Glomerular visceral epithelial cell (primary cell): Measurements from ENCODE around the gene GUCY2D.

ENCODE experiments used
- DNase-seq: peaks from one replicate; pipeline ENCODE4 v3.0.0-alpha.2; 2016; ENCODE audit errors: extremely low spot score

Gene GUCY2D

DNA sequence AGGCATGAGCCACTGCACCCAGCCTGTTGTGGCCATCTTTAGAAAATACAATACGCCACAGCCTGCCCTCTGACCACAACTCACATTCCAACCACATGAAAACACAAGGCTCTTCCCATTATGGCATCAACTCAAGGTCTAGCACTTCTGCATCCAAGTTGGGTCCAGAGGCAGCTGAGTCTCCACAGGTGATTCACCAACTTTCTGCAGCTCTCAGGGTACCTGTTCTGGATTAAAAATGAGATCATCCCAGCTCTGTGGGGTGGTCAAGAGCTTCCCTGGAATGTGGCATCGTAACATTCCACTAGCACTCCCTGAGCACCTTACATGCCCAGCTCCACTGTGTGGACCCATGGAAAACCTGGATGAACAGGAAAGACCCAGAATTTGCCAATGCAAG is 9.9 kb upstream of the GUCY2D start:
- peak; percentile 84 for DNase-seq

DNA sequence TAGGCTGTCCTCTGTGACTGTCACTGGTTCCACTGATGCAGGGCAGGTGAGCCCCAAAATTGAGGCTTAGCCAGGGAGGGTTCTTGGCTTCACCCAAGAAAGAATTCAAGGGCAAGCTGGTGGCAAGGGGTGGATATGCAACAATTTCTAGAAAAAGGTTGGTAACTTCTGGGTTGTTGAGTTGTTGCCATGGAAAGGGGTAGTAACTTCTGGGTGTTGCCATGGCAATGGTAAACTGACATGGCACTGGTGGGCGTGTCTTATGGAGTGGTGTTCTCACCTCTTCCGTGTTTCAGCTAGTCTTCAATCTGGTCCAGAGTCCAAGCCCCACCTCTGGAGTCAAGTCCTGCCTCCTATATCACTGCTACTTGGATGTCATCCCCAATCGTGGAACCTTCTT is 9.5 kb upstream of the GUCY2D start:
- no peak for DNase-seq

GRCh38 chr17:7993972-7994589 is 8.3 kb upstream of the GUCY2D start:
- no peak for DNase-seq

- DNase-seq = no peak
Observed at GRCh38 chr17:7995724-7996123, 6.7 kb upstream of the GUCY2D start.

GRCh38 chr17:7997186-7997585 is 5.2 kb upstream of the GUCY2D start:
- no peak for DNase-seq

DNA sequence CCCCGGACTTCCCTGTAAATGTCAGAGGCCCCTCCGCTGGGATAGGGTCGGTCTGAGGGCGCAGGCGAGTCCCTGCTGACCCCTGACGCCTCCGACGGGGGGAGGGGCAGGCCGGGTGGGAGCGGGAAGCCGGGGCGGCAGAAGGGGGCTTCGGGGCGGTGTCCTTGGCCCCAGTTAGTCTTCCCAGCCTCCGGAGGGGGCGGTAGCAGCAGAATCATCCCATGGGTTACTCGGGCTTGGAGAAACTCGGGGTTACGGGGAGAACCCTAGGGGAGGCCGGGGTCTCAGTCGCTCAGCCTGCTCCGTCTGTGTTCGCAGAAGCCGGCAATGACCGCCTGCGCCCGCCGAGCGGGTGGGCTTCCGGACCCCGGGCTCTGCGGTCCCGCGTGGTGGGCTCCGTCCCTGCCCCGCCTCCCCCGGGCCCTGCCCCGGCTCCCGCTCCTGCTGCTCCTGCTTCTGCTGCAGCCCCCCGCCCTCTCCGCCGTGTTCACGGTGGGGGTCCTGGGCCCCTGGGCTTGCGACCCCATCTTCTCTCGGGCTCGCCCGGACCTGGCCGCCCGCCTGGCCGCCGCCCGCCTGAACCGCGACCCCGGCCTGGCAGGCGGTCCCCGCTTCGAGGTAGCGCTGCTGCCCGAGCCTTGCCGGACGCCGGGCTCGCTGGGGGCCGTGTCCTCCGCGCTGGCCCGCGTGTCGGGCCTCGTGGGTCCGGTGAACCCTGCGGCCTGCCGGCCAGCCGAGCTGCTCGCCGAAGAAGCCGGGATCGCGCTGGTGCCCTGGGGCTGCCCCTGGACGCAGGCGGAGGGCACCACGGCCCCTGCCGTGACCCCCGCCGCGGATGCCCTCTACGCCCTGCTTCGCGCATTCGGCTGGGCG is 542 bp downstream of the GUCY2D start:
- DNase-seq = no peak

GRCh38 chr17:8003594-8004181 is 1.3 kb downstream of the GUCY2D start:
- no peak for DNase-seq

DNA sequence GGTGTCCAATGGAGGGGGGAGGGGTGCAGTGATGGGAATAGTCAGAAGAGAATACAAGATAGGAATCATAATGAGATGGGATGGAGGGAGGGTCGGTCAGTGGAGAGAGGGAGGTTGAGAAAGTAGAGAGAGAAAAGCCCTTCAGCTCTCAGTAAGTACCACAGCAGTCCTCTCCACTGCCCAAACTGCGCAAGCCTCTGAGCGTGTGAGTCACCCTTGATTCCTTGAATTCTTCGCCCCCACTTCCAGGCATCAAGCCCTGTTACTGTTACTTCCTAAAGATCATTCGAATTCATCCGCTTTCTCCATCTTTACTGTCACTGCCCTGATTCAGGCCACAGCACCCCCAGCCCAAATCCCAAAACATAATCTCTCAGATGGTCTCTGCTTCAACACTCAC is 2.5 kb downstream of the GUCY2D start:
- no peak for DNase-seq

DNA sequence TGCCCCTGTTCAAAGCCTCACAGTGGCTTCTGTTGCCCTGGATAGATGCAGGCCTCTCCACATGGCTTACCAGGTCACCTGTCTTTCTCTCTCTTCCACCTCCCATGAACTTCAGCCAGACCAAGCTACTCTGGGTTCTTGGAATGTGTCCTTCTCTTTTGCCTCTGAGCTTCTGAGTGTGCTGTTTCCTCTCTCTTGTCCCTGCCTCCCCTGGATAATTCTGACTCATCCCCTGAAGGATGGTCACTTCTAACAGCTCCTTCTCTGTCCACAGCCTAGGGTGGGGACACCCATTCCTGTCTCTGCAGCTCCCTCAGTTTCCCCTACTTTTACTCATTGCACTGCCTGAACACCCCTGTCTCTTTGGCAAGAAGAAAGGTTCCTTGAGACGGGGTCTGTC is 2.9 kb downstream of the GUCY2D start:
- no peak for DNase-seq

DNA sequence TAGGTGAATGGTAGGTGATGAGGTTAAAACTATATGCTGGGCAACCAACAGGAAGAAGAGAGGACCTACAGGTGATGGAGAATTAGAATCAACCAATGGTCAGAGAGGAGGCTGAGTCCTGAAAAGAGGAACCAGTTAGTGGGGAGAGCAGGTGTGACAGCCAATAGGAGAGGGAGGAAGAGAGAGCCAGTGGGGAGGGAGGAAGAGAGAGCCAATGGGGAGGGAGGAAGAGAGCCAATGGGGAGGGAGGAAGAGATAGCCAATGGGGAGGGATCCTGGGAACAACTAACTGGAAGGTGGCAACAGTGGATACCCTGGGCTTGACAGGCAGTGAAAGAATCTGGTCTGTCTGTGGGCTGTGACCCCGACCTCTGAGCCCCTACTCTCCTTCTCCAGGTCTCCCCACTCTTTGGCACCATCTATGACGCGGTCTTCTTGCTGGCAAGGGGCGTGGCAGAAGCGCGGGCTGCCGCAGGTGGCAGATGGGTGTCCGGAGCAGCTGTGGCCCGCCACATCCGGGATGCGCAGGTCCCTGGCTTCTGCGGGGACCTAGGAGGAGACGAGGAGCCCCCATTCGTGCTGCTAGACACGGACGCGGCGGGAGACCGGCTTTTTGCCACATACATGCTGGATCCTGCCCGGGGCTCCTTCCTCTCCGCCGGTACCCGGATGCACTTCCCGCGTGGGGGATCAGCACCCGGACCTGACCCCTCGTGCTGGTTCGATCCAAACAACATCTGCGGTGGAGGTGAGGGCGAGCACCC is 3.7 kb downstream of the GUCY2D start:
- DNase-seq = no peak

- no peak for DNase-seq
Observed at GRCh38 chr17:8006836-8007680, 4.6 kb downstream of the GUCY2D start.

DNA sequence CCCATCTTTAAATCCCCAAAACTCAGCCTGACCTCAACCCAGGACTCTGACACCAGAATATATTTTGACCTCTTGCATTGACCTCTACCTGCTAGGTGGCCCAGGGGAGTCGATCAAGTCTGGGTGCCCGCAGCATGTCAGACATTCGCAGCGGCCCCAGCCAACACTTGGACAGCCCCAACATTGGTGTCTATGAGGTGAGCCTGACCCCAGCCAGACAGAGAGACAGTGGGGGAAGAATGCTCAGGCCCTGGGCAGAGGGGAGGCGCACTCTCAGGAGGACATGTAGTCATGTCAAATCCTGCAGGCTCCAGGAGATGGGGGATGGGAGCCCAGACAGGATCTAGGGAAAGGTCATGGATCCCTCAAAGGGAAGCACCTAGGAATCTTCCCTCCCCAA is 5.4 kb downstream of the GUCY2D start:
- no peak for DNase-seq

DNA sequence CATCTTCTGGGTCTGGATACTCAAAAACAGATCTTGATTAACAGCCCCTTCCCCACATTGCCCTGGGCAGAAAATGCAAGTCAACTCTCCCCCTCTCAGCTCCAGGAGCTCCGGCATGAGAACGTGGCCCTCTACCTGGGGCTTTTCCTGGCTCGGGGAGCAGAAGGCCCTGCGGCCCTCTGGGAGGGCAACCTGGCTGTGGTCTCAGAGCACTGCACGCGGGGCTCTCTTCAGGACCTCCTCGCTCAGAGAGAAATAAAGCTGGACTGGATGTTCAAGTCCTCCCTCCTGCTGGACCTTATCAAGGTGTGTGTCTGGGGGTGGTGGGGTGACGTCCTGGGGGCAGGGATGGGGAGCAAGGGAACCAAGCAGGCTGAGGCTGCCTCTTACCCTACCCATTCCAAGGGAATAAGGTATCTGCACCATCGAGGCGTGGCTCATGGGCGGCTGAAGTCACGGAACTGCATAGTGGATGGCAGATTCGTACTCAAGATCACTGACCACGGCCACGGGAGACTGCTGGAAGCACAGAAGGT is 9.7 kb downstream of the GUCY2D start:
- no peak for DNase-seq

GRCh38 chr17:8012996-8013640 is 10.7 kb downstream of the GUCY2D start:
- DNase-seq = no peak

- DNase-seq = no peak
Observed at GRCh38 chr17:8013731-8014557, 11.5 kb downstream of the GUCY2D start.

DNA sequence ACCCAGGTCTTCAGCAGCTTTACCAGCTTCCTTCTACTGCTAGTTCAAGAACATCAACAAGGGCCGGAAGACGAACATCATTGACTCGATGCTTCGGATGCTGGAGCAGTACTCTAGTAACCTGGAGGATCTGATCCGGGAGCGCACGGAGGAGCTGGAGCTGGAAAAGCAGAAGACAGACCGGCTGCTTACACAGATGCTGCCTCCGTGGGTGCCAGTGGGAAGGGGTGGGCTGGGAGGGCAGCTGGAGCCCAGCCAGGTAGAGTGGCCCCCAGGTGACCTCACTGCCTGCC is 12.1 kb downstream of the GUCY2D start:
- no peak for DNase-seq

GRCh38 chr17:8015236-8015956 is 13.0 kb downstream of the GUCY2D start:
- DNase-seq = no peak

DNA sequence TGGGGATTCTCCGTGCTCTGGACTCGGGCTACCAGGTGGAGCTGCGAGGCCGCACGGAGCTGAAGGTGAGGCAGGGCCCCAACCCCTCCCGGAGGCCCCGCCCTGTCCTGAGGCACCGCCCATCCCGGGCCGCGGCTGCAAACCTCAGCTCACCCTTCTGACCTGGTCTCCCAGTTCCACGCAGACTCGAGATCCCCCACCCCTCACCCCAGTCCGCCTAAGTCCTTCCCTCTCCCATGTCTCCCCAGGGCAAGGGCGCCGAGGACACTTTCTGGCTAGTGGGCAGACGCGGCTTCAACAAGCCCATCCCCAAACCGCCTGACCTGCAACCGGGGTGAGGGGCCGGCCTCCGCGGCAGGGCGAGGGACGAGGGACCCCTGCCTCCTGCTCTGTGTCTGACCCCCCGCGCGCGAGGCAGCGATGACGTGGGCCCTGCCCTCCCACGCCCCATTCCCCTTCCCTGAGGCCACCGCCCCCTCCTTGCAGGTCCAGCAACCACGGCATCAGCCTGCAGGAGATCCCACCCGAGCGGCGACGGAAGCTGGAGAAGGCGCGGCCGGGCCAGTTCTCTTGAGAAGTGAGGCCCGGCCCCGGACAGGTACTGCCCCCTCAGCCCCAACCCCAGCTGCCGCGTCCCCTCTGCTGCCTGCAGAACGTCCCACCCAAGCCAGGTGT is 13.7 kb downstream of the GUCY2D start:
- no peak for DNase-seq
